HG02763 (cell line): Measurements from ENCODE around the gene PPP1R26.
"Not testable (repeated sequence)": the region's sequence is repeated elsewhere in the genome, so short reads cannot be mapped to it uniquely, and the experiment has no call there.

ENCODE experiments used
- ATAC-seq: cut with Tn5 transposase; IDR thresholded peaks from one replicate; pipeline ENCODE4 v1.9.1; 2021; ENCODE audit warnings: mild to moderate bottlenecking, moderate library complexity; ENCODE audit not compliant: unreplicated experiment

The PPP1R26 gene

DNA sequence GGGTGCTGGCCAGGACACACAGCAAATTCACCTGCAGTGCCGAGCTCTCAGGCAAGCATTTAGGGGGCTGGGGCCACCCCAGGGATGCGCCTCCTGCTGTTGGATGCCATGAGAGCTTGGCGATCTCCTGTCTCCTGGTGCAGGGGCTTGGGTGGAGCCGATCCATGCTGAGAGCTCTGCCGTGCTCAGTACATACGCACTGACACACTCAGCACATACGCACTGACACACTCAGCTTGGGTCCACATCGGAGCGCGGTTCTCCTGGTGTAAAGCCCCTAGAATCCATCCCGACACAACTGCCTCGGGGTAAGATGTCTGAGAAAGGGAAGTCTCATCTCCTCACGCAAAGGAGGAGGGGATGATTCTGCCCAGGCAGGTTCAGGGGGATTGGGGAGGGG is 56.0 kb downstream of the PPP1R26 start:
- not testable (repeated sequence) for ATAC-seq

DNA sequence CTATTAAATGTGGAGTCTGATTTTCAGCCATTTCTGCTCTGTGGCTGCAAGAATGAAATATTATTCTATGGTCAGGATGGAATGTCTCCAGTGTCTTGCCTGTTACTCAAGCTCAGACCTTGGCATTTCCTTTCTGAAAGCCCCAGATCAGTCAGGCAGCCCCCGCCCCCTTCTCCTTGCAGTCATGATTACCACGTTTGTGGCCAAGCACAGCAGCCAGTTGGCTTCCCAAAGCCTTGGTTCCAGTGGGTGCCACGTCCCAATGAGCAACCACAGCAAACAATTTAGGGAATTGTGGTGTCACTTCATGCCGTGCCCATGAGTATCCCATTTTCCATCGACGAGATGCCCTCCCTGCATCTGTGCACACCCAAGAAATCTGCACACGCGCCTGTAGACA is 56.6 kb downstream of the PPP1R26 start:
- no peak for ATAC-seq
